PC-3 (cell line): Measurements from ENCODE around the gene CHSY1. TPM values are rescaled to one million over a fixed set of nuclear protein-coding genes. Genes with fewer than 3 reads are reported as not detected.

ENCODE experiments used
- ATAC-seq: fragments of 200-7000 bp; cut with Tn5 transposase; 2 replicates; pipeline ENCODE4 v1.9.1; 2020; ENCODE audit warnings: mild to moderate bottlenecking, moderate library complexity
- BruUV-seq: library from RNA; stranded (reverse); fragments of 400-500 nt; replicated peaks from 2 replicates; lab custom pipeline; 2021; lab: Mats Ljungman, UMichigan
- CTCF ChIA-PET: fragments of 300-600 bp; sonication (Branson Sonifier 250); formaldehyde crosslinking; loops from one replicate; lab custom pipeline; 2022; ENCODE audit warnings: antibody characterized with exemption; lab: Charles Lee
- POLR2A ChIA-PET: fragments of 300-600 bp; sonication (Branson Sonifier 250); formaldehyde crosslinking; loops from one replicate; lab custom pipeline; 2022; ENCODE audit warnings: antibody characterized with exemption; ENCODE audit not compliant: unreplicated experiment; lab: Charles Lee
- DNase-seq: peaks from one replicate; pipeline ENCODE4 v3.0.0-alpha.2; 2015
- H2AFZ ChIP-seq: fragments of 300-600 bp; sonication (generic); 2 replicates; pipeline ENCODE4 v1.6.0; 2016; ENCODE audit warnings: antibody characterized with exemption, low read length
- H3F3A ChIP-seq: fragments of 300-600 bp; sonication (generic); one replicate; pipeline ENCODE4 v1.6.0; 2017; ENCODE audit warnings: antibody characterized with exemption, low read length, control low read depth, mild to moderate bottlenecking; ENCODE audit not compliant: unreplicated experiment
- H3K27ac ChIP-seq: fragments of 300-600 bp; sonication (generic); 2 replicates; pipeline ENCODE4 v1.5.1; 2016; ENCODE audit warnings: mild to moderate bottlenecking, low read length
- H3K27me3 ChIP-seq: fragments of 300-600 bp; sonication (generic); 2 replicates; pipeline ENCODE4 v1.6.1; 2016; ENCODE audit warnings: low read length, mixed read lengths
- H3K36me3 ChIP-seq: fragments of 300-600 bp; sonication (generic); 2 replicates; pipeline ENCODE4 v1.6.1; 2016; ENCODE audit warnings: low read depth, mixed run types, low read length, mixed read lengths
- H3K4me1 ChIP-seq: fragments of 300-600 bp; sonication (generic); 2 replicates; pipeline ENCODE4 v1.5.1; 2016; ENCODE audit warnings: low read length; ENCODE audit not compliant: insufficient read depth
- H3K4me2 ChIP-seq: fragments of 300-600 bp; sonication (generic); 2 replicates; pipeline ENCODE4 v1.6.0; 2016; ENCODE audit warnings: low read length
- H3K4me3 ChIP-seq: fragments of 300-600 bp; sonication (generic); 2 replicates; pipeline ENCODE4 v1.5.1; 2016; ENCODE audit warnings: mild to moderate bottlenecking, low read length, mixed read lengths
- H3K79me2 ChIP-seq: fragments of 300-600 bp; sonication (generic); 2 replicates; pipeline ENCODE4 v1.6.1; 2017; ENCODE audit warnings: low read length, mixed read lengths
- H3K9ac ChIP-seq: fragments of 300-600 bp; sonication (generic); 2 replicates; pipeline ENCODE4 v1.6.0; 2016; ENCODE audit warnings: mild to moderate bottlenecking, low read length
- H3K9me2 ChIP-seq: fragments of 300-600 bp; sonication (generic); replicated peaks from 2 replicates; pipeline ENCODE4 v1.6.1; 2016; ENCODE audit warnings: mixed run types, low read length, mixed read lengths
- H3K9me3 ChIP-seq: fragments of 300-600 bp; sonication (generic); 2 replicates; pipeline ENCODE4 v1.6.1; 2016; ENCODE audit warnings: low read length, mixed read lengths
- H4K20me1 ChIP-seq: fragments of 300-600 bp; sonication (generic); 2 replicates; pipeline ENCODE4 v1.6.1; 2016; ENCODE audit warnings: low read length, mixed read lengths
- EZH2 ChIP-seq: fragments of 300-600 bp; sonication (generic); IDR thresholded peaks from one replicate; pipeline ENCODE4 v1.6.1; 2017; ENCODE audit warnings: antibody characterized with exemption, mild to moderate bottlenecking, low read length; ENCODE audit not compliant: unreplicated experiment
- EZH2phosphoT487 ChIP-seq: fragments of 300-600 bp; sonication (generic); IDR thresholded peaks from 2 replicates; pipeline ENCODE4 v1.6.1; 2018; ENCODE audit warnings: mild to moderate bottlenecking, antibody characterized with exemption, low read length, borderline replicate concordance
- intact Hi-C: fragments of 100-400 bp; cut with micrococcal nuclease; formaldehyde crosslinking; loops from 2 replicates; pipeline ENCODE4 v1.9.0; 2023
- total RNA-seq: library from RNA; depleted of rRNA; stranded (reverse); fragments of >200 nt; gene quantifications from 2 replicates; pipeline ENCODE4 v1.2.3, GENCODE V29; 2014
- TF ChIP-seq, protein P1 (sequence below): fragments of 300-600 bp; sonication (generic); conservative IDR thresholded peaks from 2 replicates; pipeline ENCODE4 v1.5.1; 2017; ENCODE audit warnings: antibody characterized with exemption, low read depth, mild to moderate bottlenecking, low read length

CHSY1 gene
- total RNA-seq, 1 experiment from 2014 or later, result 13.8 TPM

DNA sequence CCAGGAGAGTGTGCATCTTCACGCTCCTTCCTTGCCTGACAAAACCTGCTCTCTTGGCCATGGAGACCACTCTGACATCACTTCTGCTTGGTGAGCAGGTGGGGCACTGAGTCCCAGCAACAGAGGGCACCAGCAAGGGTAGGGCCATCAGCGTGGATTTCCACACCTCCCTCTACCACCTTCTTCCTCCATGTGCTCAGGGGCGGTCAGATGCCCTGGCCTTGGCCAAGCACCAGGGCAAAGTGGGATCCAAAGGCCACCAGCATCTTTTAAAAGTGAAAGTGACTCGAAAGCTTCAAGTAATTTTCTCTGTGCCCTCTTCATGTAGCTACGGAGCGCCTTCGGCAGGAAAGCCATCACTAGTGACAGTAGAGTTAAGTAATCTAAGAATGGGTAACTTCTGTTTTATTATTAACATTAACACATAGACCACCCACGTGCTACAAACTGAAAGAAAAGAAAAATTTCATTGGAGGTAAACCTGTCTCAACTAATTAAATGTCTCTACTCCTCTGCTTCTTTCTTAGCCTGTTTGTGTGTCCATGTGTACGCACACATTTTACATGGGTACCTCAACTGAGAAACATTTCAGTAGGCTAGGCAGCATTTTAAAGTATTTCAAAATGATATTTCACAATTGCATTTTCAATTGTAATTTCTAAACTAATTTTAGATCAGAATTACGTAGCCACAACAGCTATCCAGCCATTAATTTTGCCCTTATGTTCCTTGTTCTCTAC is 57.9 kb downstream of the CHSY1 start:
- Histone ChIP-seq H3K27me3 (no peaks in the 10 kb centered on the region), H3K27ac (no peak overlapping the region), H2AFZ (no peak overlapping the region), H3K9me2 (no peaks in the 10 kb centered on the region), H3K36me3 (no peaks in the 10 kb centered on the region), H3K4me3 (no peak overlapping the region), H4K20me1 (peaks cover 7% of the 10 kb centered on the region; the same call in 1 of the 2 replicates), H3F3A (no peaks in the 10 kb centered on the region), H3K4me1 (peaks cover 15% of the 10 kb centered on the region), H3K9me3 (no peaks in the 10 kb centered on the region), H3K4me2 (no peak overlapping the region), H3K9ac (no peak overlapping the region), H3K79me2 (peaks cover 97% of the 10 kb centered on the region)
- intact Hi-C loops, result no loop called here
- no peak for ATAC-seq
- ChIA-PET CTCF (no interaction called here), POLR2A (no interaction called here)
- TF ChIP-seq EZH2 (no peak), EZH2phosphoT487 (no peak)
- TF ChIP-seq, protein P1, sequence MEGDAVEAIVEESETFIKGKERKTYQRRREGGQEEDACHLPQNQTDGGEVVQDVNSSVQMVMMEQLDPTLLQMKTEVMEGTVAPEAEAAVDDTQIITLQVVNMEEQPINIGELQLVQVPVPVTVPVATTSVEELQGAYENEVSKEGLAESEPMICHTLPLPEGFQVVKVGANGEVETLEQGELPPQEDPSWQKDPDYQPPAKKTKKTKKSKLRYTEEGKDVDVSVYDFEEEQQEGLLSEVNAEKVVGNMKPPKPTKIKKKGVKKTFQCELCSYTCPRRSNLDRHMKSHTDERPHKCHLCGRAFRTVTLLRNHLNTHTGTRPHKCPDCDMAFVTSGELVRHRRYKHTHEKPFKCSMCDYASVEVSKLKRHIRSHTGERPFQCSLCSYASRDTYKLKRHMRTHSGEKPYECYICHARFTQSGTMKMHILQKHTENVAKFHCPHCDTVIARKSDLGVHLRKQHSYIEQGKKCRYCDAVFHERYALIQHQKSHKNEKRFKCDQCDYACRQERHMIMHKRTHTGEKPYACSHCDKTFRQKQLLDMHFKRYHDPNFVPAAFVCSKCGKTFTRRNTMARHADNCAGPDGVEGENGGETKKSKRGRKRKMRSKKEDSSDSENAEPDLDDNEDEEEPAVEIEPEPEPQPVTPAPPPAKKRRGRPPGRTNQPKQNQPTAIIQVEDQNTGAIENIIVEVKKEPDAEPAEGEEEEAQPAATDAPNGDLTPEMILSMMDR, result no peak
- DNase-seq, result no peak
- BruUV-seq, result no TSS peak

DNA sequence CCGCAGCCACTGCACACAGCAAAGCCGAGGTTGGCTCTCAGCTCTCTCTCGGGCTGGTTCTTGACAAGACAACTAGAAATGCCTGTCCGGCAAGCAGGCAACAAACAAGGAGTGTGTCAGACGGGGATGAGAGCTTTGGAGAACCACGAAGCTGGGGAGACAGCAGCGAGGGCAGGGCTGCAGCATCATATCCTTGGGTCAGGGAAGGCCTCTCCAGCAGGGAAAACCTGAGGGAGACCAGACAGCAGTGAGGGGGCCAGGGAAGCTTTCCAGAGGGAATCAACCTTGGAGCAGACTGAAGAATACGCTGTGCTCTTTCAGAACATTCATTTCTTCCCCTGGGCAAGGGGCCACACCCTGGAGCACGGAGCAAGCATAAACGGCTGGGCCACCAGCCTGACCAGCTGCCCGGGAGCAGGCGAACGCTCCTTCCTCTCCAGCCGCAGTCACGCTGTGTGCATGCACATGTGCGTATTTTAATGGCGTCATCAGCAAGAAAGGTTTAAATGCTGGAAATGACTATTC is 58.7 kb downstream of the CHSY1 start:
- TF ChIP-seq EZH2phosphoT487 (no peak), EZH2 (no peak)
- TF ChIP-seq, protein P1, result no peak
- H3K4me3 ChIP-seq, result no peak overlapping the region
- peaks cover 97% of the 10 kb centered on the region for H3K79me2 ChIP-seq
- BruUV-seq, result no TSS peak
- ATAC-seq, result no peak
- H3K9me2 ChIP-seq, result no peaks in the 10 kb centered on the region
- intact Hi-C loops, result no loop called here
- DNase-seq, result no peak
- no peak overlapping the region for H3K4me2 ChIP-seq
- no peaks in the 10 kb centered on the region for H3K27me3 ChIP-seq
- no peaks in the 10 kb centered on the region for H3K9me3 ChIP-seq
- peaks cover 7% of the 10 kb centered on the region; the same call in 1 of the 2 replicates for H4K20me1 ChIP-seq
- H3K4me1 ChIP-seq, result peaks cover 20% of the 10 kb centered on the region; the same call in 1 of the 2 replicates
- H3F3A ChIP-seq, result no peaks in the 10 kb centered on the region
- CTCF ChIA-PET, result no interaction called here
- H3K9ac ChIP-seq, result no peak overlapping the region
- H3K27ac ChIP-seq, result no peak overlapping the region
- no peaks in the 10 kb centered on the region for H3K36me3 ChIP-seq
- H2AFZ ChIP-seq, result no peak overlapping the region
- POLR2A ChIA-PET, result no interaction called here

DNA sequence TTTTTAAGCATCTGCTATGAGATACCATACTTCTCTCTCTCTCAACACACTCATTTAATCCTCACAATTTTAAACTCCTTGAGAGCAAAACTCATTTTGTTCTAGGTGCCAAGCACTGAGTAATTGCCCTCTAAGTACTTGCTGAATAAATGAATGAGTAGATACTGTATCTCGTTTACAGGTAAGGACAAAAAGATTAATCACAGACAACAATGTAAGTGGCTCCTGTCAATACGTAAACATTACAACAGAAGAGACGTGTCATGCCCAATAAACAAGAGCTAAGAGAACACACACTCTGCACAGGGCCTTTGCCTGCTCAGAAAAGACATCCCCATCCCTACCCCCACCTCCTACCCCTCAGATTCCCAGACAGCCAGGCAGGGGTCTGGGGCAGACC is 59.8 kb downstream of the CHSY1 start:
- peaks cover 20% of the 10 kb centered on the region; the same call in 1 of the 2 replicates for H3K4me1 ChIP-seq
- H3K27ac ChIP-seq, result no peak overlapping the region
- H3K27me3 ChIP-seq, result no peaks in the 10 kb centered on the region
- H3F3A ChIP-seq, result no peaks in the 10 kb centered on the region
- TF ChIP-seq EZH2phosphoT487, result no peak
- TF ChIP-seq, protein P1, result no peak
- TF ChIP-seq EZH2, result no peak
- H3K79me2 ChIP-seq, result peaks cover 97% of the 10 kb centered on the region
- H4K20me1 ChIP-seq, result peaks cover 7% of the 10 kb centered on the region; the same call in 1 of the 2 replicates
- intact Hi-C loops, result no loop called here
- no peak overlapping the region for H2AFZ ChIP-seq
- ATAC-seq (0 out of 2 replicates have a peak, but pooled peaks have one; percentile 41), DNase-seq (no peak)
- H3K36me3 ChIP-seq, result no peaks in the 10 kb centered on the region
- no TSS peak for BruUV-seq
- no peak overlapping the region for H3K4me2 ChIP-seq
- no peak overlapping the region for H3K4me3 ChIP-seq
- CTCF ChIA-PET, result no interaction called here
- no peaks in the 10 kb centered on the region for H3K9me2 ChIP-seq
- no peak overlapping the region for H3K9ac ChIP-seq
- POLR2A ChIA-PET, result no interaction called here
- H3K9me3 ChIP-seq, result no peaks in the 10 kb centered on the region
